HG03025 (cell line): ENCODE measurements around the gene CDC25B.

ENCODE experiments used
- ATAC-seq: cut with Tn5 transposase; IDR thresholded peaks from one replicate; pipeline ENCODE4 v1.9.1; 2021; ENCODE audit warnings: mild to moderate bottlenecking, moderate library complexity; ENCODE audit not compliant: unreplicated experiment, low FRiP score

CDC25B gene

GRCh38 chr20:3795511-3796468, at the start of gene CDC25B:
TSS of gene CDC25B (plus strand) at chr20:3796310. CDS start at chr20:3796532, 222 bp downstream.
- peak; percentile 61 for ATAC-seq

- ATAC-seq = no peak
Observed at GRCh38 chr20:3747471-3747870, 48.6 kb upstream of the CDC25B start.

GRCh38 chr20:3748073-3748472, 48.0 kb upstream of the CDC25B start:
- no peak for ATAC-seq

GRCh38 chr20:3749087-3749688, 46.9 kb upstream of the CDC25B start:
- ATAC-seq = no peak

- ATAC-seq = no peak
Observed at GRCh38 chr20:3749689-3750531, 46.2 kb upstream of the CDC25B start.

GRCh38 chr20:3751305-3751674, 44.8 kb upstream of the CDC25B start:
- no peak for ATAC-seq

GRCh38 chr20:3751675-3752385, 44.3 kb upstream of the CDC25B start:
- ATAC-seq = no peak

- ATAC-seq = no peak
Observed at GRCh38 chr20:3752386-3752759, 43.7 kb upstream of the CDC25B start.

GRCh38 chr20:3753098-3753497, 43.0 kb upstream of the CDC25B start:
- ATAC-seq = no peak

GRCh38 chr20:3753501-3754275, 42.4 kb upstream of the CDC25B start:
- ATAC-seq = no peak

GRCh38 chr20:3754276-3754630, 41.9 kb upstream of the CDC25B start:
- ATAC-seq = no peak

GRCh38 chr20:3755269-3755668, 40.8 kb upstream of the CDC25B start:
- ATAC-seq = no peak

GRCh38 chr20:3755814-3756480, 40.2 kb upstream of the CDC25B start:
- ATAC-seq = no peak

- ATAC-seq = no peak
Observed at GRCh38 chr20:3757268-3757667, 38.8 kb upstream of the CDC25B start.

GRCh38 chr20:3758566-3758965, 37.5 kb upstream of the CDC25B start:
- no peak for ATAC-seq

- ATAC-seq = no peak
Observed at GRCh38 chr20:3759316-3759823, 36.7 kb upstream of the CDC25B start.

GRCh38 chr20:3759884-3760283, 36.2 kb upstream of the CDC25B start:
- no peak for ATAC-seq

GRCh38 chr20:3760655-3761348, 35.3 kb upstream of the CDC25B start:
- ATAC-seq = no peak
